Central memory CD8-positive, alpha-beta T cell (primary cell): Measurements from ENCODE around the gene MTX2.

ENCODE experiments used
- ATAC-seq: fragments of 150-1000 bp; cut with Tn5 transposase; replicated peaks from 2 replicates; pipeline ENCODE4 v1.10.0; 2022; ENCODE audit warnings: mild to moderate bottlenecking, moderate FRiP score, moderate number of reproducible peaks; ENCODE audit not compliant: poor library complexity, severe bottlenecking; ENCODE audit errors: extremely low read depth
- DNase-seq, 2 donors: peaks; one replicate each; pipeline ENCODE4 v3.0.0; 2021; ENCODE audit warnings: low spot score in 2 of 2
- H3K27ac Mint-ChIP-seq: one replicate; pipeline ENCODE4 v1.8.0; 2022; ENCODE audit warnings: low read depth, mild to moderate bottlenecking, moderate library complexity, mixed read lengths
- H3K27me3 Mint-ChIP-seq: one replicate; pipeline ENCODE4 v1.8.0; 2022; ENCODE audit warnings: mixed read lengths
- H3K36me3 Mint-ChIP-seq: one replicate; pipeline ENCODE4 v1.8.0; 2022; ENCODE audit warnings: mild to moderate bottlenecking, moderate library complexity, mixed read lengths; ENCODE audit not compliant: insufficient read depth
- H3K4me1 Mint-ChIP-seq: one replicate; pipeline ENCODE4 v1.8.0; 2022; ENCODE audit warnings: mixed read lengths
- H3K4me3 Mint-ChIP-seq: one replicate; pipeline ENCODE4 v1.8.0; 2022; ENCODE audit warnings: mild to moderate bottlenecking, moderate library complexity, mixed read lengths
- H3K9me3 Mint-ChIP-seq: one replicate; pipeline ENCODE4 v1.8.0; 2022; ENCODE audit warnings: mixed read lengths

Gene MTX2

GRCh38 chr2:176268976-176269318 is 295 bp upstream of the MTX2 start:
- ATAC-seq (peak; percentile 17), DNase-seq (no peak)
- H3K4me1 Mint-ChIP-seq, result peaks cover 28% of the 10 kb centered on the region
- H3K36me3 Mint-ChIP-seq, result peaks cover 6% of the 10 kb centered on the region
- H3K27ac Mint-ChIP-seq, result peak overlapping the region; percentile 88
- H3K4me3 Mint-ChIP-seq, result peak overlapping the region; percentile 95
- H3K27me3 Mint-ChIP-seq, result no peaks in the 10 kb centered on the region
- H3K9me3 Mint-ChIP-seq, result no peaks in the 10 kb centered on the region

- H3K4me1 Mint-ChIP-seq, result peaks cover 36% of the 10 kb centered on the region
- H3K27ac Mint-ChIP-seq, result peak overlapping the region; percentile 88
- no peak for DNase-seq
- no peaks in the 10 kb centered on the region for H3K27me3 Mint-ChIP-seq
- no peaks in the 10 kb centered on the region for H3K9me3 Mint-ChIP-seq
- H3K4me3 Mint-ChIP-seq, result peak overlapping the region; percentile 95
- H3K36me3 Mint-ChIP-seq, result peaks cover 6% of the 10 kb centered on the region
- no peak for ATAC-seq
These were observed 983 bp downstream of the MTX2 start for GRCh38 chr2:176270100-176270750.

DNA sequence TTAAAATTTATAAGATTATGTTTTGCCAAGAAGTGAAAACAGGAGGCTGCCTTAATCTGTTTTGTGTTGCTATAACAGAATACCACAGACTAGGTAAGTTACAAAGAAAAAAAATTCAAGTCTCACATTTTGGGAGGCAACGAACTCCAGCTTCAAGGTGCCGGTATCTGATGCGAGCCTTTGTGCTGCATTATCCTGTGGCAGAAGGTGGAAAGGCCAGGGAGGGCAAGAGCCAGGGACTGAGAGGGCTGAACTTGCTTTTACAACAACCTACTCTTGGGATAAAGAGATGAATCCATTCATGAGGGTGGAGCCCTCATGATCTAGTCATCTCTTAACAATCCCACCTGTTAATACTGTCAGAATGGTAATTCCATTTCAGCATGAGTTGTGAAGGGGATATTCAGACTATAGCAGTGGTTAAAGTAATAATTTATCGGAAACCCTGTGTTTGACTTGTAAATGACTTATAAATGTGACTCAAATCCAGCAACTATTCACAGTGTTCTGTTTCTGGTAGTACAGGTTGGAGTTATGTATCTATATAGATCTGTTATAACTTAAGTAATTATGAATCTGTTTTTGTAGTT is 3.7 kb downstream of the MTX2 start:
- peaks cover 6% of the 10 kb centered on the region for H3K36me3 Mint-ChIP-seq
- DNase-seq, result no peak
- peaks cover 41% of the 10 kb centered on the region for H3K4me1 Mint-ChIP-seq
- H3K27ac Mint-ChIP-seq, result no peak overlapping the region
- H3K4me3 Mint-ChIP-seq, result no peak overlapping the region
- H3K27me3 Mint-ChIP-seq, result no peaks in the 10 kb centered on the region
- no peaks in the 10 kb centered on the region for H3K9me3 Mint-ChIP-seq
- no peak for ATAC-seq

DNA sequence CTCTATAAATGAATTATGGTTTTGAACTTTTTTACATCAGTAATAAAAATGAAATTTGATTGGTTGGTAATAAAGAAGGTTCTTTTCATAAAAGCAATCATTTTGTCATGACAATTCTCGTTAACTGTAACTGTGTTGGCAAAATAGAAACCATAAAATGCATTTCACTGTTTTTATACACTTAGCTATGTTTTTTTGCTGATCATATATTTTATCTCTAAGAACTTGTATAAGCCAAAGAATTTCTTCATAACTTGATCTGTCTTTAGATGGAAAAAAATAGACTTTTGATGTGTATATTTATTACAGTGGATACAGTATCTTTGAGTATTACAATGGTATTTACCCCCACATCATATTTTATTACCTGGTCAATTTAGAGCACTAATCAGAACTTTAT is 9.7 kb downstream of the MTX2 start:
- Mint-ChIP-seq H3K27me3 (no peaks in the 10 kb centered on the region), H3K4me3 (no peak overlapping the region), H3K27ac (no peak overlapping the region), H3K36me3 (no peaks in the 10 kb centered on the region), H3K4me1 (peaks cover 38% of the 10 kb centered on the region), H3K9me3 (no peaks in the 10 kb centered on the region)
- DNase-seq, result no peak
- no peak for ATAC-seq

DNA sequence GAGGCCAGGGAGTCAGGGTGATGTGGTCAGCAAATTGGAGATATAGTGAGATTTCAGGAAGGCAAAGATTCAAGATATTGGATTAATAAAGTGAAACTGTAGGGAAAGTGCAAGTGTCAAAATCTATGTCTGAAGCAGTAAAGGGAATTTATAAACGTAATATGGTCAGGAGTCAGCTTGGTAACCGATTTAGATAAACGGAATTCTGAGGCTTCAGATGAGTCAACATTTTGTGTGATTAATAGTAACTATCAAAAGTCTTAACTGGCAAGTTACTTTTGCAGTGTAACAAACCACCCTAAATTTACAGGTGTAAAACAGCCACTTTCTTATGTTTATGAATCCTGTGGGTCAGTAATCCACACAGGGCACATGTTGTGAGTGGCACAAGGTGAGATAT is 10.9 kb downstream of the MTX2 start:
- no peak for DNase-seq
- Mint-ChIP-seq H3K27ac (no peak overlapping the region), H3K4me3 (no peak overlapping the region), H3K27me3 (no peaks in the 10 kb centered on the region), H3K4me1 (peaks cover 31% of the 10 kb centered on the region), H3K9me3 (no peaks in the 10 kb centered on the region), H3K36me3 (no peaks in the 10 kb centered on the region)
- ATAC-seq, result no peak

DNA sequence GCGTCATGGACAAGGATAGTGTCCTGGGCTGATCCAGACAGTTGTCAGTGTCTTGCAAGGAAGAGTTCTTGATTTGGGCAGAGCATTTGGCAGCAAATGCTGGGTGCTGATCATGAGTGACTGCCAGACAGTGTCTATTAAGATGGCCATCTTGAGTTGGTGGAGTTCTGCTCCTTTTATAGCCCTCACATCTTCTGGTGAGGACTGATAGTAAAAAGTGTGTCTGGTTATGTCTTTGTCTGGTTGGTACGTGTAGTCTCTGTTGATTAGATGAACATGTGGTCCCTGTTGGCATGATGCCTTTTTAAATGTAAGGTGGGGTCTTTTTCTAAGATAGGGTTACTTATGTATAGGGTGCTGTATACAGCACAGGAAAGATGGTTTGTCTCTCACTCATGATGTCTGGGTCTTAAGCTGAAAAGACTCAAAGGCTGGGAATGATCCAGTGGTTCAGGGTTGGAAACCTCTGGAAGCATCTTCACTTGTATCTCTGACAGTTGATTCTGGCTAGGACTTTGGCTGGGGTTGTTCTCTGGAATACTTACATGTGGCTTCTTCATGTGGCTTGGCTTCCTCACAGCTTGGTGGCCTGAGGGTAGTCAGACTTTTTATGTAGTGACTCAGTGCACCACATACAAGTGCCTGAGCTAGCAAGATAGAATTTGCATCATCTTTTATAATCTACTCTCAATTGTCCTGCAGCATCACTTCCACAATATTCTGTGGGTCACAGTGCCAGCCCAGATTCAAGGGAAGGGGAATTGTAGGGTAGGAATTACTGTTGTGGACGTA is 11.8 kb downstream of the MTX2 start:
- DNase-seq (no peak), ATAC-seq (no peak)
- Mint-ChIP-seq H3K36me3 (no peaks in the 10 kb centered on the region), H3K27me3 (no peaks in the 10 kb centered on the region), H3K4me3 (no peak overlapping the region), H3K9me3 (no peaks in the 10 kb centered on the region), H3K27ac (no peak overlapping the region), H3K4me1 (peaks cover 34% of the 10 kb centered on the region)

- Mint-ChIP-seq H3K27me3 (no peaks in the 10 kb centered on the region), H3K4me3 (no peak overlapping the region), H3K9me3 (no peaks in the 10 kb centered on the region), H3K4me1 (peaks cover 49% of the 10 kb centered on the region), H3K27ac (no peak overlapping the region), H3K36me3 (peaks cover 3% of the 10 kb centered on the region)
- no peak for ATAC-seq
- no peak for DNase-seq
These were observed 14.2 kb downstream of the MTX2 start for GRCh38 chr2:176283291-176284068.

DNA sequence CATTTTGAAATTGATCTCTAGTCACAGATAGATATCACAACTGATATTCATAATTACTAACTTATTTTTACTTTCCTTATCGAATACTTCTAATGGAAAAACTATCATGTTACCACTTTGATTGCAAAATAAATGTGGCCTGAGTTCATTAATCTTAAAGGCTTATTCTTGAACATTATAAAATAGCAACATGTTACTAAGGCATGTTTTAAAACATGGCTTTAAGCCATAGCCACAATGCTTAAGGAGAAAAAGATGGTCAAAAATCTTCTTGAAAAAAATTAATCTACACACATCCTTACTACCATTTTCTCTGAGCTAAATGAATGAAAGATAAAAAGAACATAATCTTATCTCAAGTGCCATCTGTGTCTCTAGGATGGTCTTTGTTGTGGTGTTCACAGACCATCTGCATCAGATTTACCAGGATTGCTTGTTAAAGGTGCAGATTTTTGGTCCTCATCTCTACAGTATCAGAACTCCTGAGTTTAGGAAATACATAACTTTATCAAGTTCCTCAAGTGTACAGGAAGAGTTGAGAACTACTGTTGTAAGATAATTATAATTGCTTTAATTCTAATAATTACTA is 15.3 kb downstream of the MTX2 start:
- ATAC-seq (no peak), DNase-seq (no peak)
- Mint-ChIP-seq H3K36me3 (peaks cover 3% of the 10 kb centered on the region), H3K27me3 (no peaks in the 10 kb centered on the region), H3K9me3 (no peaks in the 10 kb centered on the region), H3K4me1 (peaks cover 49% of the 10 kb centered on the region), H3K27ac (no peak overlapping the region), H3K4me3 (no peak overlapping the region)

- Mint-ChIP-seq H3K36me3 (peaks cover 3% of the 10 kb centered on the region), H3K27me3 (no peaks in the 10 kb centered on the region), H3K4me3 (no peak overlapping the region), H3K4me1 (peaks cover 50% of the 10 kb centered on the region), H3K9me3 (no peaks in the 10 kb centered on the region), H3K27ac (no peak overlapping the region)
- ATAC-seq (no peak), DNase-seq (no peak)
These were observed 16.1 kb downstream of the MTX2 start for GRCh38 chr2:176285321-176285720.

- Mint-ChIP-seq H3K36me3 (peaks cover 3% of the 10 kb centered on the region), H3K27ac (no peak overlapping the region), H3K9me3 (no peaks in the 10 kb centered on the region), H3K27me3 (no peaks in the 10 kb centered on the region), H3K4me3 (no peak overlapping the region), H3K4me1 (peaks cover 37% of the 10 kb centered on the region)
- DNase-seq (no peak), ATAC-seq (no peak)
These were observed 22.1 kb downstream of the MTX2 start for GRCh38 chr2:176291335-176291734.

- Mint-ChIP-seq H3K27me3 (no peaks in the 10 kb centered on the region), H3K4me3 (no peak overlapping the region), H3K27ac (no peak overlapping the region), H3K9me3 (no peaks in the 10 kb centered on the region), H3K4me1 (peaks cover 31% of the 10 kb centered on the region), H3K36me3 (peaks cover 2% of the 10 kb centered on the region)
- ATAC-seq, result no peak
- DNase-seq, result no peak
These were observed 22.6 kb downstream of the MTX2 start for GRCh38 chr2:176291809-176292283.

GRCh38 chr2:176292608-176293007 is 23.4 kb downstream of the MTX2 start:
- DNase-seq, result no peak
- peaks cover 29% of the 10 kb centered on the region for H3K4me1 Mint-ChIP-seq
- no peak overlapping the region for H3K4me3 Mint-ChIP-seq
- no peaks in the 10 kb centered on the region for H3K36me3 Mint-ChIP-seq
- no peaks in the 10 kb centered on the region for H3K9me3 Mint-ChIP-seq
- no peak overlapping the region for H3K27ac Mint-ChIP-seq
- ATAC-seq, result no peak
- H3K27me3 Mint-ChIP-seq, result no peaks in the 10 kb centered on the region
